Activated T-helper 1 cell treated with anti-CD3 and anti-CD28 coated beads, Interleukin-2, amount 50 U/mL, for 16 hours (primary cell): Measurements from ENCODE around the gene LTB.

Experiments
- DNase-seq, 2 donors: peaks; one replicate each; pipeline ENCODE4 v3.0.0-alpha.2; 2020; ENCODE audit warnings: low read depth in 1 of 2, low spot score in 1 of 2

The LTB gene

DNA sequence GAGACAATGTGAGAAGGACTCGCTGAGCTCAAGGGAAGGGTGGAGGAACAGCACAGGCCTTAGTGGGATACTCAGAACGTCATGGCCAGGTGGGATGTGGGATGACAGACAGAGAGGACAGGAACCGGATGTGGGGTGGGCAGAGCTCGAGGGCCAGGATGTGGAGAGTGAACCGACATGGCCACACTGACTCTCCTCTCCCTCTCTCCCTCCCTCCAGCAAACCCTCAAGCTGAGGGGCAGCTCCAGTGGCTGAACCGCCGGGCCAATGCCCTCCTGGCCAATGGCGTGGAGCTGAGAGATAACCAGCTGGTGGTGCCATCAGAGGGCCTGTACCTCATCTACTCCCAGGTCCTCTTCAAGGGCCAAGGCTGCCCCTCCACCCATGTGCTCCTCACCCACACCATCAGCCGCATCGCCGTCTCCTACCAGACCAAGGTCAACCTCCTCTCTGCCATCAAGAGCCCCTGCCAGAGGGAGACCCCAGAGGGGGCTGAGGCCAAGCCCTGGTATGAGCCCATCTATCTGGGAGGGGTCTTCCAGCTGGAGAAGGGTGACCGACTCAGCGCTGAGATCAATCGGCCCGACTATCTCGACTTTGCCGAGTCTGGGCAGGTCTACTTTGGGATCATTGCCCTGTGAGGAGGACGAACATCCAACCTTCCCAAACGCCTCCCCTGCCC, 5.2 kb downstream of the LTB start:
- no peak for DNase-seq

- no peak for DNase-seq
Observed at GRCh38 chr6:31575952-31576685, 6.1 kb downstream of the LTB start.

DNA sequence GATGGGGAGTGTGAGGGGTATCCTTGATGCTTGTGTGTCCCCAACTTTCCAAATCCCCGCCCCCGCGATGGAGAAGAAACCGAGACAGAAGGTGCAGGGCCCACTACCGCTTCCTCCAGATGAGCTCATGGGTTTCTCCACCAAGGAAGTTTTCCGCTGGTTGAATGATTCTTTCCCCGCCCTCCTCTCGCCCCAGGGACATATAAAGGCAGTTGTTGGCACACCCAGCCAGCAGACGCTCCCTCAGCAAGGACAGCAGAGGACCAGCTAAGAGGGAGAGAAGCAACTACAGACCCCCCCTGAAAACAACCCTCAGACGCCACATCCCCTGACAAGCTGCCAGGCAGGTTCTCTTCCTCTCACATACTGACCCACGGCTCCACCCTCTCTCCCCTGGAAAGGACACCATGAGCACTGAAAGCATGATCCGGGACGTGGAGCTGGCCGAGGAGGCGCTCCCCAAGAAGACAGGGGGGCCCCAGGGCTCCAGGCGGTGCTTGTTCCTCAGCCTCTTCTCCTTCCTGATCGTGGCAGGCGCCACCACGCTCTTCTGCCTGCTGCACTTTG, 6.8 kb downstream of the LTB start, which contains the start of gene TNF:
Gene TNF, plus strand, starts transcription at position 231 of the 567 bp plus-strand sequence. Its CDS starts 177 bp downstream, at position 408.
- peak; percentile 45 to 76 for DNase-seq

GRCh38 chr6:31574106-31575061, 7.8 kb downstream of the LTB start:
- no peak for DNase-seq

- no peak for DNase-seq
Observed at GRCh38 chr6:31573239-31574105, 8.8 kb downstream of the LTB start.

GRCh38 chr6:31572041-31572911, 9.9 kb downstream of the LTB start, which contains the start of gene LTA:
LTA (plus strand) TSS chr6:31572289; CDS start chr6:31572743, 454 bp downstream.
- peak; percentile 57 to 66 for DNase-seq

DNA sequence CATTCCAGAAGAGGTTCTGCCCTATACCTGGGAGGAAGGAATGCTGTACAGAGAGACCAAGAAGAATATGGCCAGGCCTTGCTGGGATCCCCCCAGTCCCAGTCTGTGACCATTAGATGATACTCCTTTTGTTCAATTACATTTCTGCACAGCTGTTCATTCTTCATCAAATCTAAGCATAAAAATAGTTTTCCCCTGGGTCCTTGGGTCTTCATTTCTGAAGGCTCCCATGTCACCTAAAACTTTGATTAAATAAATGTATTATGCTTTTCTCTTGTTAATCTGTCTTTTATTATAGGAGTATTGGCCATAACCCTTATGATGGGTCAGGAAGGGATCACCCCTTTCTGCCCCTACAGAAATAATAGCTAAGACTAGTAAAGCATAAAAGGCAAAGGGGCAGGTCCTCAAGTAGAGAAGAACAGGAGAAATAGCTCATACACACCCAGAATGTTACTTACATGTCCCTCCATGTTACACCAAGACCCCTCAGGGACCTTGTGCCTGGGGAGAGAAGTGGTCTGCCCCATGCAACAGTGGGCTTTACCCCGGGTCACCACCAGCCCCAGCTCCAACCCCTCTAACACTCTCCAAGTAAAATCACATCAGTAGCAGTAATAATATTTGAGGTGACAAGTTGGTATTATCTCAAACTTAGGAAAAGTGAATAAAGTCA, 12.2 kb downstream of the LTB start:
- DNase-seq = no peak

- peak in 1 of 2 donors; percentile 60 for DNase-seq
Observed at GRCh38 chr6:31568537-31568961, 13.7 kb downstream of the LTB start.

GRCh38 chr6:31567531-31568370, 14.5 kb downstream of the LTB start:
- DNase-seq = no peak

GRCh38 chr6:31560697-31561058, 21.5 kb downstream of the LTB start:
- no peak for DNase-seq

DNA sequence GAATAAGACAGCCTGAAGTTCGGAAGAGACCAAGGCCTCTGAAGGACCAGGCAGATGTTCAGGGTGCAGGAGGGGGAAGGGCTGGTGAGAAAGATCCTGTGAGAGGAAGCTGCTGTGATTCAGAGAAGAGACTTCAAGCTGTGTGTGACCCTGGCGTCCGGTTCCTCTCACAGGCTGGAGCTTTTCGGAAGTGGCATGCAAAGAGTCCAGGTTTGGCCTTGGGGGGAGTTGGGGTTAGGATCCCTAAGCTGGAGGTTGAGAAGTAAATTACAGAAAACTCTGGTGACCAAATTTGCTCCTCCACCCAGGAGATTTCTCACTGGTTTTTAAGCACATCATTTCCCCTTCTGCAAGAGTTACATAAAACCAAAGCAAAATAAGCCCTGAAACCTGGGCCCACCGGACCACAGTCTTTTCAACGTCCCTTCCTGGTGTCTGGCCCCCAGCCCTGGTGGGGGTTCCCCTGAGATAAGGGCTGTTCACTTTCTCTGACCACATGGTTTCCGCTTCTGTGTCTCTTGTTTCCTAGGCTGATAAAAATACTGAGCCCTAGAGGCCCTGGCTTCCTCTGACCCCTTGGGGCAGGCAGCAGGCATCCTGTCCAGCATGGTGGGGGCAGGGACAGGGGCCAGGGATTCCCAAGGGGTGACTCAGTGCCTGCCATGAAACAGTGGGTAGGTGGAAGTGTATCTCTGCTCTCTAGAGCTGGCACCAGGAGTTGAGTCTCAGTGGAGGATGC, 22.1 kb downstream of the LTB start:
- no peak for DNase-seq

GRCh38 chr6:31559606-31559957, 22.6 kb downstream of the LTB start:
- DNase-seq = no peak

DNA sequence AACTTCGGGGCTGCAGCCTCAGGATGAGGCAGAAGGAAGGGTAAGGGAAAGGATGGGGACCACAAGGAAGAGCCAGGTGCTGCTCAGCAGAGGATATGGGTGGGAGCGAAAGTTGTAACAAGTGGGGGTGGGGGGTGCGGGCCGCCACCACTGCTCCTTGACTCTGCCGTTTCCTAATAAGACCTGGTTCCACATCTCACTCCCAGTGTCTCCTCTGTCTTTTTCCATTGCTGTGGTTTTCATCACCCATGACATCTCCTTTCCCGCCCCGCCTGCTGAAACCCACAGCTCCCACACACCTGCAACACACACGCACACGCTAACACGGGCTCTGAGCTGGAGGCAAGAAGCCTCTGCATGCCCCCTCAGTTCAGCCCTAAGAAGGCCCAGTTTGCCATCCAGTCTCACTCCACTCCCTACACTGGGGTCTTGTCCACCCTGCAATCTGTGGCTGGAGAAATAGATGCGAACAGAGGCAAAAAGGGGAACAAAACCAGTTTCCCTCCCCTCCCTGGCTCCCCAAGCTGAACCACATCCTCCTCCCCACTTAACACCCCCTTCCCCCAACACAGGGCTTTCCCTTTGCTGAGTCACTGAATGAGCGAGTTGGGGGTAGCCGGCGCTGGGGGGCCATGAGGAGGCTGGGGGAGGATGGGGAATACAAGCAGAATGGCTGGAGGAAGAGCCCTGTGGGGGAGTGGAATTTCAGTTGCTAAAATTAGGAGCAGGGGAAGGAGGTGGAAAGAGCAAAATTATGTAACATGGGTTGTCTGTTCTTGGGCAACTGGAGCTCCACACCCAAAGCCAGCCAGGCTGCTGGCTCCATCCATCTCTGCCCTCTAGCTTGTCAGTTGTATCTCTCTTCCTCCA, 23.4 kb downstream of the LTB start:
- DNase-seq = peak in 1 of 2 donors; percentile 59

DNA sequence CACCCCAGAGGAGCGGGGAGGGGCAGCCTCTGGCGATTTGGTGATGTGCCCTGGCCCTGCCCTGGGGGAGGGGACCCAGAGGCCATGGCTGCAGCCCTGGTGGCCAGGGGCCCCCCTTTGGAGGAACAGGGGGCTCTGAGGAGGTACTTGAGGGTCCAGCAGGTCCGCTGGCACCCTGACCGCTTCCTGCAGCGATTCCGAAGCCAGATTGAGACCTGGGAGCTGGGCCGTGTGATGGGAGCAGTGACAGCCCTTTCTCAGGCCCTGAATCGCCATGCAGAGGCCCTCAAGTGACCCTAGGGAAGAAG, 24.0 kb downstream of the LTB start:
- no peak for DNase-seq

GRCh38 chr6:31557443-31558317, 24.5 kb downstream of the LTB start:
- DNase-seq = no peak
